ENCODE data around the gene NSA2.
"Not testable (repeated sequence)": the region's sequence is repeated elsewhere in the genome, so short reads cannot be mapped to it uniquely, and the experiment has no call there.

NSA2 gene

GRCh38 chr5:74766418-74766848 is 616 bp upstream of the NSA2 start:
- H3K9ac ChIP-seq (ENCODE audit: low read length), result peak overlapping the region; percentile 82
- peaks cover 27% of the 10 kb centered on the region for H3K4me1 ChIP-seq (ENCODE audit: insufficient read depth, low read length)
- H3K27ac ChIP-seq (ENCODE audit: low read depth, low read length), result peak overlapping the region; percentile 90
- no peaks in the 10 kb centered on the region for H3K27me3 ChIP-seq (ENCODE audit: control insufficient read depth in 1 of 2, insufficient read depth in 2 of 2, low read length in 2 of 2)
- peak overlapping the region; percentile 96 to 99 for H3K4me3 ChIP-seq (ENCODE audit: low read depth in 1 of 2, low read length in 2 of 2)
- H3K36me3 ChIP-seq (ENCODE audit: insufficient read depth, low read length), result peaks cover 8% of the 10 kb centered on the region
- no peaks in the 10 kb centered on the region for H3K9me3 ChIP-seq (ENCODE audit: low read length)

GRCh38 chr5:74767579-74767913 is 497 bp downstream of the NSA2 start:
- peaks cover 26% of the 10 kb centered on the region for H3K4me1 ChIP-seq (ENCODE audit: insufficient read depth, low read length)
- H3K36me3 ChIP-seq (ENCODE audit: insufficient read depth, low read length), result peaks cover 12% of the 10 kb centered on the region
- H3K9ac ChIP-seq (ENCODE audit: low read length), result peak overlapping the region; percentile 69
- H3K27me3 ChIP-seq (ENCODE audit: control insufficient read depth in 1 of 2, insufficient read depth in 2 of 2, low read length in 2 of 2), result no peaks in the 10 kb centered on the region
- H3K9me3 ChIP-seq (ENCODE audit: low read length), result no peaks in the 10 kb centered on the region
- H3K4me3 ChIP-seq (ENCODE audit: low read depth in 1 of 2, low read length in 2 of 2), result peak overlapping the region; percentile 96 to 99
- peak overlapping the region; percentile 90 for H3K27ac ChIP-seq (ENCODE audit: low read depth, low read length)

- peaks cover 11% of the 10 kb centered on the region for H3K4me1 ChIP-seq (ENCODE audit: insufficient read depth, low read length)
- H3K36me3 ChIP-seq (ENCODE audit: insufficient read depth, low read length), result peaks cover 27% of the 10 kb centered on the region
Measured at GRCh38 chr5:74772359-74772758, 5.3 kb downstream of the NSA2 start.

GRCh38 chr5:74778609-74779008 is 11.6 kb downstream of the NSA2 start:
- Histone ChIP-seq H3K27ac (ENCODE audit: low read depth, low read length) (no peak overlapping the region), H3K27me3 (ENCODE audit: control insufficient read depth in 1 of 2, insufficient read depth in 2 of 2, low read length in 2 of 2) (no peaks in the 10 kb centered on the region), H3K4me3 (ENCODE audit: low read depth in 1 of 2, low read length in 2 of 2) (no peak overlapping the region), H3K36me3 (ENCODE audit: insufficient read depth, low read length) (peaks cover 17% of the 10 kb centered on the region), H3K9ac (ENCODE audit: low read length) (no peak overlapping the region), H3K9me3 (ENCODE audit: low read length) (no peaks in the 10 kb centered on the region), H3K4me1 (ENCODE audit: insufficient read depth, low read length) (no peaks in the 10 kb centered on the region)

More at GRCh38 chr5:74772359-74772758, 5.3 kb downstream of the NSA2 start:
- Histone ChIP-seq H3K9me3 (ENCODE audit: low read length) (no peaks in the 10 kb centered on the region), H3K4me3 (ENCODE audit: low read depth in 1 of 2, low read length in 2 of 2) (no peak overlapping the region), H3K27me3 (ENCODE audit: control insufficient read depth in 1 of 2, insufficient read depth in 2 of 2, low read length in 2 of 2) (no peaks in the 10 kb centered on the region), H3K9ac (ENCODE audit: low read length) (no peak overlapping the region), H3K27ac (ENCODE audit: low read depth, low read length) (no peak overlapping the region)

- Histone ChIP-seq H3K9me3 (ENCODE audit: low read length) (no peaks in the 10 kb centered on the region), H3K9ac (ENCODE audit: low read length) (no peak overlapping the region), H3K4me1 (ENCODE audit: insufficient read depth, low read length) (no peaks in the 10 kb centered on the region), H3K27me3 (ENCODE audit: control insufficient read depth in 1 of 2, insufficient read depth in 2 of 2, low read length in 2 of 2) (no peaks in the 10 kb centered on the region), H3K27ac (ENCODE audit: low read depth, low read length) (no peak overlapping the region), H3K36me3 (ENCODE audit: insufficient read depth, low read length) (no peaks in the 10 kb centered on the region), H3K4me3 (ENCODE audit: low read depth in 1 of 2, low read length in 2 of 2) (no peak overlapping the region)
Measured at GRCh38 chr5:74786851-74787250, 19.8 kb downstream of the NSA2 start.

- Histone ChIP-seq H3K9ac (ENCODE audit: low read length) (no peak overlapping the region), H3K27me3 (ENCODE audit: control insufficient read depth in 1 of 2, insufficient read depth in 2 of 2, low read length in 2 of 2) (no peaks in the 10 kb centered on the region), H3K9me3 (ENCODE audit: low read length) (no peaks in the 10 kb centered on the region), H3K4me3 (ENCODE audit: low read depth in 1 of 2, low read length in 2 of 2) (no peak overlapping the region), H3K36me3 (ENCODE audit: insufficient read depth, low read length) (no peaks in the 10 kb centered on the region), H3K27ac (ENCODE audit: low read depth, low read length) (no peak overlapping the region), H3K4me1 (ENCODE audit: insufficient read depth, low read length) (no peaks in the 10 kb centered on the region)
Measured at GRCh38 chr5:74787424-74787823, 20.4 kb downstream of the NSA2 start.

GRCh38 chr5:74791669-74792068 is 24.6 kb downstream of the NSA2 start:
- not testable (repeated sequence) for H3K27me3 ChIP-seq (ENCODE audit: control insufficient read depth in 1 of 2, insufficient read depth in 2 of 2, low read length in 2 of 2); H3K9me3 ChIP-seq (ENCODE audit: low read length); H3K36me3 ChIP-seq (ENCODE audit: insufficient read depth, low read length); H3K4me3 ChIP-seq (ENCODE audit: low read depth in 1 of 2, low read length in 2 of 2); H3K27ac ChIP-seq (ENCODE audit: low read depth, low read length); H3K4me1 ChIP-seq (ENCODE audit: insufficient read depth, low read length); H3K9ac ChIP-seq (ENCODE audit: low read length)

GRCh38 chr5:74798977-74799911 is 32.2 kb downstream of the NSA2 start:
- H3K9me3 ChIP-seq (ENCODE audit: low read length), result no peaks in the 10 kb centered on the region
- H3K4me3 ChIP-seq (ENCODE audit: low read depth in 1 of 2, low read length in 2 of 2), result no peak overlapping the region
- no peaks in the 10 kb centered on the region for H3K27me3 ChIP-seq (ENCODE audit: control insufficient read depth in 1 of 2, insufficient read depth in 2 of 2, low read length in 2 of 2)
- H3K27ac ChIP-seq (ENCODE audit: low read depth, low read length), result no peak overlapping the region
- no peak overlapping the region for H3K9ac ChIP-seq (ENCODE audit: low read length)
- H3K4me1 ChIP-seq (ENCODE audit: insufficient read depth, low read length), result no peaks in the 10 kb centered on the region
- no peaks in the 10 kb centered on the region for H3K36me3 ChIP-seq (ENCODE audit: insufficient read depth, low read length)

GRCh38 chr5:74801197-74801596 is 34.1 kb downstream of the NSA2 start:
- Histone ChIP-seq H3K4me1 (ENCODE audit: insufficient read depth, low read length) (no peaks in the 10 kb centered on the region), H3K9me3 (ENCODE audit: low read length) (no peaks in the 10 kb centered on the region), H3K27ac (ENCODE audit: low read depth, low read length) (no peak overlapping the region), H3K9ac (ENCODE audit: low read length) (no peak overlapping the region), H3K4me3 (ENCODE audit: low read depth in 1 of 2, low read length in 2 of 2) (no peak overlapping the region), H3K36me3 (ENCODE audit: insufficient read depth, low read length) (no peaks in the 10 kb centered on the region), H3K27me3 (ENCODE audit: control insufficient read depth in 1 of 2, insufficient read depth in 2 of 2, low read length in 2 of 2) (no peaks in the 10 kb centered on the region)

- no peak overlapping the region for H3K27ac ChIP-seq (ENCODE audit: low read depth, low read length)
- H3K36me3 ChIP-seq (ENCODE audit: insufficient read depth, low read length), result no peaks in the 10 kb centered on the region
- no peak overlapping the region for H3K4me3 ChIP-seq (ENCODE audit: low read depth in 1 of 2, low read length in 2 of 2)
- H3K9ac ChIP-seq (ENCODE audit: low read length), result no peak overlapping the region
- H3K27me3 ChIP-seq (ENCODE audit: control insufficient read depth in 1 of 2, insufficient read depth in 2 of 2, low read length in 2 of 2), result no peaks in the 10 kb centered on the region
- no peaks in the 10 kb centered on the region for H3K4me1 ChIP-seq (ENCODE audit: insufficient read depth, low read length)
- no peaks in the 10 kb centered on the region for H3K9me3 ChIP-seq (ENCODE audit: low read length)
Measured at GRCh38 chr5:74801941-74802340, 34.9 kb downstream of the NSA2 start.

GRCh38 chr5:74810915-74811314 is 43.9 kb downstream of the NSA2 start:
- Histone ChIP-seq H3K4me1 (ENCODE audit: insufficient read depth, low read length) (no peaks in the 10 kb centered on the region), H3K27me3 (ENCODE audit: control insufficient read depth in 1 of 2, insufficient read depth in 2 of 2, low read length in 2 of 2) (no peaks in the 10 kb centered on the region), H3K36me3 (ENCODE audit: insufficient read depth, low read length) (no peaks in the 10 kb centered on the region), H3K9ac (ENCODE audit: low read length) (no peak overlapping the region), H3K9me3 (ENCODE audit: low read length) (no peaks in the 10 kb centered on the region), H3K27ac (ENCODE audit: low read depth, low read length) (no peak overlapping the region), H3K4me3 (ENCODE audit: low read depth in 1 of 2, low read length in 2 of 2) (no peak overlapping the region)

GRCh38 chr5:74816875-74817274 is 49.8 kb downstream of the NSA2 start:
- no peaks in the 10 kb centered on the region for H3K36me3 ChIP-seq (ENCODE audit: insufficient read depth, low read length)
- no peaks in the 10 kb centered on the region for H3K9me3 ChIP-seq (ENCODE audit: low read length)
- H3K27ac ChIP-seq (ENCODE audit: low read depth, low read length), result no peak overlapping the region
- H3K9ac ChIP-seq (ENCODE audit: low read length), result no peak overlapping the region
- H3K27me3 ChIP-seq (ENCODE audit: control insufficient read depth in 1 of 2, insufficient read depth in 2 of 2, low read length in 2 of 2), result no peaks in the 10 kb centered on the region
- H3K4me1 ChIP-seq (ENCODE audit: insufficient read depth, low read length), result no peaks in the 10 kb centered on the region
- H3K4me3 ChIP-seq (ENCODE audit: low read depth in 1 of 2, low read length in 2 of 2), result no peak overlapping the region

Data from muscle layer of colon (tissue), 2 donors.